Common myeloid progenitor, CD34-positive (primary cell): ENCODE results near the gene IGF2R.
"Not testable (repeated sequence)": the region's sequence is repeated elsewhere in the genome, so short reads cannot be mapped to it uniquely, and the experiment has no call there.

Experiments used
- CTCF ChIA-PET: fragments of 350-600 bp; sonication (Branson Sonifier 250); formaldehyde crosslinking; loops from one replicate; lab custom pipeline; 2021; ENCODE audit warnings: antibody characterized with exemption; lab: Charles Lee
- POLR2A ChIA-PET: fragments of 350-600 bp; sonication (Branson Sonifier 250); formaldehyde crosslinking; loops from one replicate; lab custom pipeline; 2021; ENCODE audit warnings: antibody characterized with exemption; lab: Charles Lee
- DNase-seq, 3 donors: peaks; one replicate each; pipeline versions ENCODE4 v3.0.0 to v3.0.0-alpha.2; 2013
- H3K27ac ChIP-seq, 2 experiments: 1 replicate in 1 of 2; 2 replicates in 1 of 2; pipeline ENCODE4 v1.7.0; 2013; ENCODE audit warnings: inconsistent platforms in 2 of 2, low read length in 2 of 2, mild to moderate bottlenecking in 2 of 2, low read depth in 1 of 2, moderate library complexity in 1 of 2; ENCODE audit not compliant: severe bottlenecking in 2 of 2, insufficient read depth in 1 of 2, poor library complexity in 1 of 2
- H3K27me3 ChIP-seq, 5 experiments: replicated peaks in 2 of 5; 1 replicate in 3 of 5; 2 replicates in 2 of 5; pipeline versions ENCODE4 v1.6.1 to v1.7.0; 2013; ENCODE audit warnings: low read length in 4 of 5, mild to moderate bottlenecking in 2 of 5, moderate library complexity in 2 of 5, inconsistent platforms in 1 of 5; ENCODE audit not compliant: insufficient read depth in 5 of 5, control insufficient read depth in 4 of 5
- H3K36me3 ChIP-seq, 4 experiments: 1 replicate in 2 of 4; 2 replicates in 2 of 4; pipeline versions ENCODE4 v1.6.1 to v1.7.0; 2013; ENCODE audit warnings: low read length in 3 of 4, control low read depth in 1 of 4, mild to moderate bottlenecking in 1 of 4; ENCODE audit not compliant: control insufficient read depth in 4 of 4, insufficient read depth in 4 of 4
- H3K4me1 ChIP-seq, 4 experiments: 1 replicate in 3 of 4; 2 replicates in 1 of 4; pipeline versions ENCODE4 v1.6.1 to v1.7.1; 2013; ENCODE audit warnings: low read length in 3 of 4, mild to moderate bottlenecking in 3 of 4, control low read depth in 1 of 4, inconsistent platforms in 1 of 4, moderate library complexity in 1 of 4; ENCODE audit not compliant: control insufficient read depth in 4 of 4, insufficient read depth in 4 of 4; ENCODE audit errors: control extremely low read depth in 1 of 4
- H3K4me3 ChIP-seq, 7 experiments: 1 replicate in 4 of 7; 2 replicates in 3 of 7; pipeline versions ENCODE4 v1.5.1 to v1.7.0; 2013; ENCODE audit warnings: mild to moderate bottlenecking in 7 of 7, low read length in 6 of 7, moderate library complexity in 6 of 7, inconsistent platforms in 2 of 7, low read depth in 2 of 7, control low read depth in 1 of 7; ENCODE audit not compliant: insufficient read depth in 4 of 7, control insufficient read depth in 1 of 7; ENCODE audit errors: extremely low read depth in 1 of 7
- H3K9me3 ChIP-seq, 5 experiments: 1 replicate in 4 of 5; 2 replicates in 1 of 5; pipeline versions ENCODE4 v1.6.1 to v1.7.1; 2013; ENCODE audit warnings: low read length in 4 of 5, mild to moderate bottlenecking in 2 of 5, inconsistent platforms in 1 of 5, low read depth in 1 of 5, moderate library complexity in 1 of 5; ENCODE audit not compliant: control insufficient read depth in 4 of 5, insufficient read depth in 2 of 5; ENCODE audit errors: control extremely low read depth in 1 of 5
- WGBS: methylation state at CpG from one replicate; pipeline ENCODE4 v1.1.5; 2013; ENCODE audit not compliant: insufficient coverage; 5-methylcytosine and 5-hydroxymethylcytosine counted together

The IGF2R gene

GRCh38 chr6:160106701-160107100 lies 137.8 kb downstream of the IGF2R start:
- DNase-seq, result no peak
- WGBS, result 97% methylated on average over 3 of the region's 4 CpGs
- peaks cover 0 to 11% (median 0%) of the 10 kb centered on the region in 4 experiments for H3K36me3 ChIP-seq
- peaks cover 0 to 6% (median 0%) of the 10 kb centered on the region in 5 experiments for H3K27me3 ChIP-seq
- peaks cover 0 to 11% (median 4%) of the 10 kb centered on the region in 4 experiments for H3K4me1 ChIP-seq
- POLR2A ChIA-PET, result interaction anchor here (0.5 kb wide), 1 partner anchor 251 kb away, joined by 3 read pairs; no protein-coding TSS in a partner anchor
- no peak overlapping the region for H3K4me3 ChIP-seq
- CTCF ChIA-PET, result no interaction called here
- no peaks in the 10 kb centered on the region for H3K9me3 ChIP-seq
- H3K27ac ChIP-seq, result no peak overlapping the region

DNA sequence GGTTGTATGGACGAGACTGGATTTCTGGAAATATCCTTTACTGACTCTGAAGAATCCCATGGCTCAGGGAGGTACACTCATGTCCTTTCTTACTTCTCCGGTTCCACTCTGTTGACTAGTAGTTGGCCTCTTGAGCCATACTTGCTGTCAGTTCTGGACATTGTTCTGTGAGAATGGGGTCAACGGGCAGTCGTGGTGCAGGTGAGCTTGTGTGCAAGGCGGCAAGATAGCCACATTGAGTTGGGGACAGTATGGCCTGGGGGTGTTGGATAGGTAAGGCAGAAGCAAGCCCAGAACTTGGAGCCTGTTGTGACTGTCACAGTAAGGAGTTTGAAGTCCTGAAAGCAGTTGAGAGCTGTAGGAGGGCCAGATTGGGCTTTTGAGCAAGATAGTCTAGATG lies 139.2 kb downstream of the IGF2R start:
- DNase-seq, result no peak
- peaks cover 0 to 11% (median 0%) of the 10 kb centered on the region in 4 experiments for H3K36me3 ChIP-seq
- peaks cover 0 to 11% (median 0%) of the 10 kb centered on the region in 5 experiments for H3K27me3 ChIP-seq
- H3K4me3 ChIP-seq, result no peak overlapping the region
- no peaks in the 10 kb centered on the region for H3K4me1 ChIP-seq
- H3K9me3 ChIP-seq, result no peaks in the 10 kb centered on the region
- WGBS, result 96% methylated on average over 5 of the region's 5 CpGs
- ChIA-PET CTCF (no interaction called here), POLR2A (no interaction called here)
- no peak overlapping the region for H3K27ac ChIP-seq

- ChIA-PET CTCF (interaction anchor here (0.6 kb wide), 1 partner anchor 247 kb away, joined by 3 read pairs; no protein-coding TSS in a partner anchor), POLR2A (interaction anchor here (0.7 kb wide), 1 partner anchor 370 kb away, joined by 4 read pairs; no protein-coding TSS in a partner anchor)
- H3K4me1 ChIP-seq, result no peaks in the 10 kb centered on the region
- H3K27me3 ChIP-seq, result peaks cover 0 to 12% (median 0%) of the 10 kb centered on the region in 5 experiments
- DNase-seq, result no peak
- H3K27ac ChIP-seq, result no peak overlapping the region
- H3K4me3 ChIP-seq, result no peak overlapping the region
- H3K9me3 ChIP-seq, result no peaks in the 10 kb centered on the region
- H3K36me3 ChIP-seq, result no peaks in the 10 kb centered on the region
Measured at GRCh38 chr6:160110586-160111123, 141.8 kb downstream of the IGF2R start.

DNA sequence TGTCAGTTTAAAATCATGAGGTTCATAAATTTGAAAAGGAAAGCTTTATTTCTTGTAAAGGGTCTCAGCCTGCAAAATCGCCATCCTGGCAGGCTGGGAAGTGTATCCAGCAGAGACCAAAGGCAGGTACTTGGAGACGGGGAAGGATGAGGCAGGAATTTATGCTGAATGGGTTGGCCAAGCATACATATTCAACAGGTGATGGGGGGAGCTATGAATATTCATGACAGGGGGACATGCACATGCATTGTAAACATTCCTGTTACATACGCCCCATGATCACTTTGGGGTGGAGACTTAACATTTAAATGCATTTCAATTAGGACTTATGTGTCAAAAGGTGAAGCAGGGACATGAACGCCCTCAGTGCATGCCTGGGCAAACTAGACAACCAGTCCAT lies 142.9 kb downstream of the IGF2R start:
- 95% methylated on average over 4 of the region's 4 CpGs for WGBS
- H3K9me3 ChIP-seq, result peaks cover 0 to 2% (median 0%) of the 10 kb centered on the region in 5 experiments
- DNase-seq, result no peak
- ChIA-PET CTCF (no interaction called here), POLR2A (no interaction called here)
- H3K4me3 ChIP-seq, result no peak overlapping the region
- H3K27ac ChIP-seq, result no peak overlapping the region
- H3K27me3 ChIP-seq, result peaks cover 0 to 12% (median 0%) of the 10 kb centered on the region in 5 experiments
- no peaks in the 10 kb centered on the region for H3K36me3 ChIP-seq
- no peaks in the 10 kb centered on the region for H3K4me1 ChIP-seq

- Histone ChIP-seq H3K9me3 (peaks cover 0 to 6% (median 4%) of the 10 kb centered on the region in 5 experiments), H3K4me1 (no peaks in the 10 kb centered on the region), H3K36me3 (no peaks in the 10 kb centered on the region), H3K4me3 (no peak overlapping the region), H3K27ac (no peak overlapping the region), H3K27me3 (peaks cover 0 to 12% (median 0%) of the 10 kb centered on the region in 5 experiments)
- ChIA-PET POLR2A (no interaction called here), CTCF (no interaction called here)
- no peak for DNase-seq
- 98% methylated on average over 6 of the region's 6 CpGs for WGBS
Measured at GRCh38 chr6:160112628-160113299, 143.9 kb downstream of the IGF2R start.

DNA sequence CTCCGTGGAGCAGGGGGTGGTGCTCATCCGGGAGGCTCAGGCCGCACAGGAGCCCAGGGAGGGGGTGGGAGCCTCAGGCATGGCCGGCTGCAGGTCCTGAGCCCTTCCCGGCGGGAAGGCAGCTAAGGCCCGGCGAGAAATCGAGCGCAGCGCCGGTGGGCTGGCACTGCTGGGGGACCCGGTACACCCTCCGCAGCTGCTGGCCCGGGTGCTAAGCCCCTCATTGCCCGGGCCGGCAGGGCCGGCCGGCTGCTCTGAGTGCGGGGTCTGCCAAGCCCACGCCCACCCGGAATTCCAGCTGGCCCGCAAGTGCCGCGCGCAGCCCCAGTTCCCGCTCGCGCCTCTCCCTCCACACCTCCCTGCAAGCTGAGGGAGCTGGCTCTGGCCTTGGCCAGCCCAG lies 145.7 kb downstream of the IGF2R start:
- DNase-seq, H3K4me1 ChIP-seq, POLR2A ChIA-PET, H3K27ac ChIP-seq, H3K36me3 ChIP-seq, H3K4me3 ChIP-seq, CTCF ChIA-PET: not testable (repeated sequence)
- WGBS, result 94% methylated on average over 6 of the region's 29 CpGs
- Histone ChIP-seq H3K27me3 (peaks cover 0 to 16% (median 0%) of the 10 kb centered on the region in 5 experiments), H3K9me3 (peaks cover 0 to 18% (median 8%) of the 10 kb centered on the region in 5 experiments)

- POLR2A ChIA-PET, result no interaction called here
- Histone ChIP-seq H3K9me3 (peaks cover 0 to 18% (median 8%) of the 10 kb centered on the region in 5 experiments), H3K27ac (no peak overlapping the region), H3K4me1 (no peaks in the 10 kb centered on the region), H3K36me3 (no peaks in the 10 kb centered on the region), H3K4me3 (no peak overlapping the region), H3K27me3 (peaks cover 0 to 15% (median 0%) of the 10 kb centered on the region in 5 experiments)
- no peak for DNase-seq
- WGBS, result 90% methylated on average over 3 of the region's 3 CpGs
- CTCF ChIA-PET, result no interaction called here
Measured at GRCh38 chr6:160115421-160115820, 146.5 kb downstream of the IGF2R start.
